NCI-H2107 (cell line): ENCODE data around the gene ETS1.

ENCODE experiments used
- DNase-seq: peaks from one replicate; lab custom pipeline; 2025; lab: John Stamatoyannopoulos, UW

The ETS1 gene, protein sequence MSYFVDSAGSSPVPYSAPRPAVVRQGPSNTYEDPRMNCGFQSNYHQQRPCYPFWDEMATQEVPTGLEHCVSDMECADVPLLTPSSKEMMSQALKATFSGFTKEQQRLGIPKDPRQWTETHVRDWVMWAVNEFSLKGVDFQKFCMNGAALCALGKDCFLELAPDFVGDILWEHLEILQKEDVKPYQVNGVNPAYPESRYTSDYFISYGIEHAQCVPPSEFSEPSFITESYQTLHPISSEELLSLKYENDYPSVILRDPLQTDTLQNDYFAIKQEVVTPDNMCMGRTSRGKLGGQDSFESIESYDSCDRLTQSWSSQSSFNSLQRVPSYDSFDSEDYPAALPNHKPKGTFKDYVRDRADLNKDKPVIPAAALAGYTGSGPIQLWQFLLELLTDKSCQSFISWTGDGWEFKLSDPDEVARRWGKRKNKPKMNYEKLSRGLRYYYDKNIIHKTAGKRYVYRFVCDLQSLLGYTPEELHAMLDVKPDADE

DNA sequence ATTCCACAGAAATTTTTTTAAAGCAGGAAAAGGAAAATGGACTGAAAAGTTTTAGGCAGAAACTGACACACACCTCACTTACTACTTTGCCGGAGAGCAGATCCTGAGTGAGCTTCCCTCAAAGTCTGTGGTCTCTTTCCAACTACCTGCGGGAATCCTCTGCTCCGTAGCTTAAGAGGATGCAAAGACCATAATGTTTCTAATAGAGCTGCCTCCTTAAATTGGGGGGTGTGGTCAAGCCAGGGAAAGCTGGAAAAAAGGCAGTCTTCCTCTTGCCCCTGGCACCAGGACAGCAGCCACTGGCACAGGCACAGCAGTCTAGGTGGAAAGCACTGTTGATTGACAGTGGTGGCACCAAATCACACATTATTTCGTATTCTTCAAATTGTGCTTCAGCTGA lies at the start of gene ETS1:
Gene ETS1 (minus strand): TSS at position 144 of the 400 bp plus-strand sequence. CDS start 14,428 bp downstream, outside the sequence.
- no peak for DNase-seq

DNA sequence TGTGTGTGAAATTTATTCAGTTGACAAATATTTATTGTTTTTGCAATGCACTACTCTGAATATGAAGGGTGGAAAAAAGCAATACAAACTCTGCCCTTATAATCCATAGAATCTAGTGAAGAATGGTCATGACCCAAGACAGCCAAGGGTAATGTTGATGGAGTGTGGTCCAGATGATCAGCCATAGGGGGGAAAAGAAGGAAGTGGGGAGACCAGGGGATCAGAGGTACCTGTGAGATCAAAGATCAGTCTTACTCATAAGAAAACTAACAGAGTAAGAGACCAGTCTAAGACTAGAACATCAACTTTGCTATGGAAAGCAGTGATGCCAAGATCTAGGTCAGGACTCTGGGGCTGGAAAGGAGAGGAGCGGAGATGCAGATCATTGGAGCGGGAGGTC lies 47.0 kb upstream of the ETS1 start:
- no peak for DNase-seq

DNA sequence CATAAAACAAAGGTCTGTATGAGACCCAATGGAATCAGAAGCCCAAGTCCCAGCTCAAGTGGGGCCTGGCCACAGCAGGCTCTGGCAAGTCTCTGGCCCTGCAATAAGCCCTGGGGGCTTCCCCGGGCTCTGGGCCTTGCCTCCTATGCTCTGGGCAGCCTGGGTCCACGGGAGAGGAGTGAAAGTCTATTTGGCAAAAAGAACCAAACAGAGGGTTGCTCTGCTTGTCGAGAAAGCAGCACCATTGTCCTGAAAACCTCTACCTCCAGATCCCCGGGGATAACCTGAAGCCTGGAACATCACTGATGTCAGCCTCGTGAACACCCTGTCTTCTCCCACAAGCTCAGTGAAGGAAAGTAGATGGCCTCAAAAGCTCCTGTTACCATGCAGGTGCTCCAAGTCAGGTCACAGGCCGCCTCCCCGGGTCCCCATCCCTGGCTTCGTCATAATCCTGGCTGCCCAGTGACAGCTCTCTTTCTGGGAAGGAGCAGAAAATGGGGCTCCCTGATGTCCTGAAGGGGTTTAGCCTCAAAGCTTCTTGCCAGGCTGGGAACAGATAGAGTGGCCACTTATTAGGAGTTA lies 46.1 kb upstream of the ETS1 start:
- DNase-seq = no peak

DNA sequence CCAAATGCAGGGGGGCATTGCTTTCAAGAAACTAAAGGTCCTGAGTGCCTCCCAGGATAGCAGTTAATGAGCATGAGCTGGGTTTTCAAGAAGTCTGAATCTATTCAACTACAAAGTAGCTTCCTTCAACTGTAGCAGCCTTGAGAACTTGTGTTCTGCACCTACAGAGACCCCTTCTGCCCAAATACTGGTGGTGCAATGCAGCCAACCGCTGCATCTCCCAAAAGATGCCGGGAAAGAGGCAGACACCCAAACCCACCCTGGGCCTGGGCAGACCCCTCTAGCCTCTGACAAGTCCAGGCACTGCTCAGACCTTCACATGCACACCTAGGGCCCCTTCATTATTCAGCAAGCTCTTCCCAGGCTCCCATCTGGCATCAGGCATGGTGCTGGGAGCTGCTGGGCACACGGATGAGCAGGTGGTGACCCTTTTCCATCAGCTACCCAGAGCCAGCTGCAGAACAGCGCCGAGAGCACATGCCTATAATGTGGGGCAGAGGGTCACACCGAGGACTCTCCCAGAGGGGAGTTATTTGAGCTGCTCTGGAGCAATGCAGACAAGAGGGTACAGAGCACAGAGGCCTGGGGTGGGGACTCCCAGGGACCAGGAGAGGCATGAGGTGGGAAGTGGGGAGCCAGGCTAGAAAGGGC lies 44.9 kb upstream of the ETS1 start:
- no peak for DNase-seq

DNA sequence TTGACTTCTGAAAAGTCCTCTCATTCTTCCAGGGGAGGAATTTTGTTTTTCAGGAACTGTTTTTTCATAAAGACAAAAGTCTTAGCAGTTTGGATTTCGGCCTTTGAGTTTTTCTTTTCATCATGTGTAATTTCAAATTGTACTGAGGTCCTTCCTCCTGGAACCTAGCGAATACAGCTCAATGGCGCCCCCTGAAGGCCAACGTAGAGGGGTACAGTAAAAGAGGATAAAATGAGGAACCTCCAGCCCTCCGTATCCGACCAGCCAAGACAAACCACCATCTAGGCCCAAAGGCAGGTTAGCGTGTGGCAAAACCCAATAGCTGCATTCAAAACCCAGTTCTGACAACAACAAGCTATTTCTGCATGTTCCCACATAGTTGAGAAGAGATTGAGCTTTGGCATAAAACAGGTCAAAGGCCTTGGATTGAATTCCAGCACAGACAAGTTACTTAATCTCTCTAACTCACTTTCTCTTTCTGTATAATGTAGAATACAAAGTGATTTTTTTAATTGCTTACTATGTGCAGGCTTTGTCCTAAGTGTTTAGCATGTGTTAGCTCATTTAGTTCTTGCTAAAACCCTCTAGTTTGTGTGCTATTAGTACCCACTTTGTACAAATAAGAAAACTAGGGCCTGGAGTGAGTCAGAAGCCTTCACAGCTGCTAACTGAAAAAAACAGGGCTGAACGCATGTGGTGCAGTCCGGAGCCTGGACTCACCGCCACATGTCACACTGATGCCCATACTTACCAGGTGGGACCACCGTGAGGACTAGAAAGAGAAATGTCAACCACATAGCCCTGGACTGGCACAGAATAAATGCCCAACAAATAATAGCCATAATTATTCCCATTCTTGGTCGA lies 43.2 kb upstream of the ETS1 start:
- DNase-seq = peak; percentile 42

DNA sequence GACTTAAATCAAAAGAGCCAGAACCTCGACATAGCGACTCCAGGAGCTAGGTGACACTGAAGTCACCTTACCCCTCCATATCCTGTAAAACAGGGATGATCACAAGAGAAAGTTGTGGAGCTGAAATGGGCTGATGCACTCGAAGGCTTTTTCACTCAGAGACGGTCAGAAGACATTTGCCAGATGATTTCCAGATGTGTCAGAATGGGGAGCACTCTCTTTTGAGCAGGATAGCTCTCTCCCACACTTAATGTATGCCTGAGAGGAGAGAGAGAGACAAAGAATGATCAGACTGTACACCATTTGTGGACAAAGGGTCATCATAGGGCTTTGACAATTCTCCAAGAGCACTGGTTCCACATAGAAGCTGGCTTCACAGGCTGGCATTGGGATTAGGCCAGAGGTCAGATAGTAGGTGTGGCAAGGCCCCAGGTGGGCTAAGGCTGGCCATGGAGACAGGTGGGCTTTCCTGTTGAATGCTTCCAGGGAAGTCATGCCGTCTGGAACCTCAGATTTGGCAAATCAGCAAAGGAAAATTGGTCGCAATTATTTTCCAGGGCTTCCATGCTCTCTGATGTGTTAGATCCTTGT lies 42.3 kb upstream of the ETS1 start:
- no peak for DNase-seq

DNA sequence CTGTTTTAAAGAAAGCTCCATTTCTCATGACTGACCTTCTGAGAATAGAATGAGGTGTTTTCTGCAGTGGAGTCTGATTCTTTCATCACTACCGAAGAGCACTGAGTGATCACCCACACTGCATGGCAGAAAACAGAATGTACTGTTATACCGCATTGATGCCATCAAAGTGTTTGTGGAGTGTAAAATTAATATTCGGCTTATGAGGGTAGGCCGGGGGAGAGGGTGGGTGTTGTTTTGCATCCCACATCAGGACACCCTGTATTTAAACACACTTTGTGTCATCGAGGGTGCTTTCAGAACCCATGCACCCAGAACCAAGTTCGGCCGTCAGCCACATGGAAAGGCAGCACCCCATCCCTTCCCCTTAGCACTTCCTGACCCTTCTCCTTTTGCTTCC lies 41.3 kb upstream of the ETS1 start:
- DNase-seq = no peak

DNA sequence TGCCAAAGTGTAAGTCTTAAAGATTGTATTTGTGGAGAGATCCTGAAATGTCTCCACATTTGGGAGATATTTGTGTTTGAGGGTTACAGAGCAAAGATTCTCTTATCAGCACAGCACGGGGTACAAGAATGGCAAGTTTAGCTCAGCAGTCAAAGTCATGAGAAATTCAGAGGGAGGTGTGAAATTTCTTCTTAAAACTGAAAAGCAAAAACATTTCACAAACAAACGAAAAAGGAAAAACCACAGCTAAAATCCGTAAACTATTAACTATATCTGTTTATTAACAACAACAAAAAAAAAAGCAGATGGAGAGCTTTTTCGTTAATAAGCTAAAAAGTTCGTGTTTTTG lies 40.9 kb upstream of the ETS1 start:
- no peak for DNase-seq

DNA sequence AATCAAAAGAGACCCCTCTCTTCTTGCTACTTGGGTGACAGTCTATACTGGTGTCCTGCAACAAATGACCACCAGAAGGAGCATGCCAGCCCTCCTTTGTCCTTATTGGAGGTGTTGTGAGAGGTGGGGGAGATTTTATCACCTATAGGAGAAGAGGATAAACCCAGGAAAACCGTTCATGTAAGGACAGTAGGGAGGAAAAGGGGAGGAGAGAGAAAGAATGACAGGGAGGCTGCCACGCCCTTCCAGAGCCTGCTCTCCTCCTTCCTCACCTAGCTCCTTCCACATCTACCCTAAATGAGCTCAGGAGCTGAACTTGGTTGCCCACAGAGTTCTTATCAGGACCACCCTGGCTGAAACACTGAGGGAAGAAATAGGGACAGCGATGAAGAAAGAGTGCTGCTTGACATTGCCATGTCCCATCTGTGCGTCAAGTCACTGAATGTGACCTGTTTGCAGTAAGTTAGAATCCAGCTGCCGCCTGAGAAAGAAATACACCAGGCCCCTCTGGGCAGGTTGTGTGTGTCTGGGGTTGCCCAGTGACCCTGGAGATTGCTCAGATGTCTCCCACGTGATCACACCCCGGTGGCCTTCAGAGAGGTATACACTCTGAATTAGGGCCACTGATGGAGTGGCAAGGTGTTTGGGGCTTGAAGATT lies 40.4 kb upstream of the ETS1 start:
- no peak for DNase-seq

DNA sequence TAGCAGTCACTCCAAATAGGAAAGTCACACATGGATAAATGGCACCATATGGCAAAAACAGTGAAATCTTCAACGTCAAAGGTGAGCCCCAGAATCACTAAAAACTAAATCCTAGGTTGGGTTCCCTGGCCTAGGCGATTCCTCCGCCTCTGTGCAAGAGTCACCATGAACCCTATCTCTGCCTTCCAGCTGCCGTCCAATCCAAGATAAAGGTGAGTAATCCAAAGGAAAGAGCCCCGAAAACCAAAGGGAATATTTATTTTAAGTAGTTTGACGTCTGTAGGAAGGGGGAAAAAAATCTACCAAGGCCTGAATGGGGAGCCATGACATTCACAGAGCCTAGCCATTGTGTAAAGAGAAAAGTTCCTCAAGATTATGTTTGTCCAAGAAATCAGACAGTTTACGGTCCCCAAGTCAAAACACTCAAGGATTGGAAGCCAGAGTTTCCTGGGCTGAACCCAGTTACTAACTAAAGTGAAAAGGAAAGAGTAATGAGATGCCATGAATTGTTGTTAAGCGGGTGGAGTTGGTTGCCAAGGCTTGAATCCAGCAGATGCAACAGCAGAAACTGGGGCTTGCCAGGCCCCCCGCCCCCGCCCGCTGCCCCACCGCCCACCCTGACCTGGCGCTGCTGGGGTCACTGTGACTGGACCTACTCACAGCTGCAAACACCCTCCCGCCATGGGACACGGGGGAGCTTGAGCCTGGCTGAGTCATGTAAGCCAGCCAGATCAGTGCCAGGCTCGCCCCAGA lies 39.7 kb upstream of the ETS1 start:
- DNase-seq = no peak

DNA sequence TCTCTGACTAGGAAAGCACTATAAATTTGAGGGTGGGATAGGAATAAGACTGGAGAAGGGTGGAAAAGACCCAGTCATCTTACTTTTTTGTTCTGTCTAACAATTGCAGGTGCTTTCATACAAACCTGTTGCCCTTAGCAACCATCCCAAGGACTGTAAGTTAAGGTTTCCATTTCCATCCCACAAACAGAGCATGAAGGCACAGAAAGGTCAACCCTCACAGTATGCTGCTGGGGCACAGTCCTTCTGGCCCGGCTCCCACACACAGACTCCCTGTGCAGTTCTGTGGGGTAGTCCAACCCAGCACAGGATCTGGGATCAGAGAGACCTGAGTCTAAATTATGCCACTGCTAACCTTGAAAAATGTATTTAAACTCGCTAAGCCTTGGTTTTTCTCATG lies 38.4 kb upstream of the ETS1 start:
- no peak for DNase-seq

DNA sequence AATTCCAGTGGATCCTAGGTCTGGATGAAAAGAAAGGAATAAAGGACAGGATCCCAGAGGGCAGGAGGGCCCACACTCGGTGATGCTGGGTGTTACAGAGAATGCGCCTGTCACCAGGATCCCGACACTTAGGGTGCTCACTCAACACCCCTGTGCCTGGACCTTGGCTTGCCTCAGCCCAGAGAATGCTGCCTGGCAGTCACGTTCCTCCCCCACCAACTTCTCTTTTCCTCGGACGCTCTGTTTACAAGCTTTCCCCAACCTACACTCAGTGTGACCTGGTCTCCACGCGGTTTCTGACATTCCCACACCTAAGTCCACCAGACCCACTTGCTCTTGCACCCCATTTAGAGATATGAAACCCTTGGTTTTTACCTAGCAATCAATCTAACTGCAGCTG lies 38.0 kb upstream of the ETS1 start:
- DNase-seq = no peak

DNA sequence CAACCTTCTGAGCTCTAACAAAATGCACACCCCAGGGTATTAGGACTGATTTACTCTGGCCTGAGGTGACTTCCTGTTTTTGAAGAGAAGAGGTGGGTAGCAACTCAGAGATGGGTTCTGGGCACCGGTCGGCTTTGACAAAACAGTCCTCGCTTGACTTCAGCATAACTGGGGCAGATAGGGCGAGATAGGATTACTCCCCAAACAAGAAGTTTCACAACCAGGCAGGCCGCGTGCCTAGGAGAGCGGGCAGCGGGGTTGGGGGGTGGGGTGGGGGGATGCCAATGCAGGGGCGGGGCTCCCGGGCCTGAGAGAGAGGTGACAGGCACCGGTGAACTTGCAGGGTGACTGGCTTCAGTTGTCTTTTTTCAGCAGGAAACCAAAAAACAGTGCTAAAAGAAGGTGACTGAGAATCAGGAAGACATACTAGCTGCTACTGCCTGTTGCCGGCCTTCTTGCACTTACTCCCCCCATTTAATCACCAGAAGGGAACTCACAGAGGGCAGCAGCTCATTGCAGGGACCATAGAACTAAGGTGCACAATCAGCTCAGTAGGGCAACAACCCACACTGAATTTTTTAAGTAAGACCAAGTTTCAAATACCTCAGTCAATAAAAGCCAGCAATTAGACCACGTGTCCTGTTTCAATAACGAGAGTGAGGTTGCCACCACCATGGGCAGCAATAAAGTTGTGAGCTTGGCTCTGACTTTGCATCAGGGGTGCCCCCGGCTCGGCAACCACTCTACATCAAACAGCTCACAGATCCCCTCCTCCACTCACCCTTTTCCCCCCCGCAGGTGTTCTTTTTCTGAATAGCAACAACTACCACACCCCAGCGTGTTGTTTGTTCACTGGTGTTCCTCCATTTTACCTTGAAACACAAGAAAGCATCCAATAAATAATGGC lies 37.2 kb upstream of the ETS1 start:
- DNase-seq = no peak

DNA sequence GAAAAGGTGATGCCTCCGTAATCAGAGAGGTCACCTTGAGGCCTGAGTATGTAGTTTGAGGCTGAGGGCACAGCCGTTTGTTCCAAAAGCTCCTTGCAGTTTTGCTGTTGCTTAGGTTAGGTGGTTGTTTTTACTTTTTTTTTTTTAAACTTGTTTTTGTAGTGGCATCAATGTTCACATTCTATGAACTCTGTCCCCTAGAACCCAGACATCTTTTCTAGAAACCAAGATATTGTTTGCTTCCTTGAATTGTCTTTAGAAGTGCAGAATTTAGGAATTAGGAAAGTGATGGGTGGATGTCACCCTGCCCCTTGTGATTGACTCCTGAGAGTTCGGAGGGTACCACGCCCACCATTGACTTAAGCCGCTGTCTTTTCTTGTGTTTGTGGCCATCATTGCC lies 35.7 kb upstream of the ETS1 start:
- DNase-seq = no peak

DNA sequence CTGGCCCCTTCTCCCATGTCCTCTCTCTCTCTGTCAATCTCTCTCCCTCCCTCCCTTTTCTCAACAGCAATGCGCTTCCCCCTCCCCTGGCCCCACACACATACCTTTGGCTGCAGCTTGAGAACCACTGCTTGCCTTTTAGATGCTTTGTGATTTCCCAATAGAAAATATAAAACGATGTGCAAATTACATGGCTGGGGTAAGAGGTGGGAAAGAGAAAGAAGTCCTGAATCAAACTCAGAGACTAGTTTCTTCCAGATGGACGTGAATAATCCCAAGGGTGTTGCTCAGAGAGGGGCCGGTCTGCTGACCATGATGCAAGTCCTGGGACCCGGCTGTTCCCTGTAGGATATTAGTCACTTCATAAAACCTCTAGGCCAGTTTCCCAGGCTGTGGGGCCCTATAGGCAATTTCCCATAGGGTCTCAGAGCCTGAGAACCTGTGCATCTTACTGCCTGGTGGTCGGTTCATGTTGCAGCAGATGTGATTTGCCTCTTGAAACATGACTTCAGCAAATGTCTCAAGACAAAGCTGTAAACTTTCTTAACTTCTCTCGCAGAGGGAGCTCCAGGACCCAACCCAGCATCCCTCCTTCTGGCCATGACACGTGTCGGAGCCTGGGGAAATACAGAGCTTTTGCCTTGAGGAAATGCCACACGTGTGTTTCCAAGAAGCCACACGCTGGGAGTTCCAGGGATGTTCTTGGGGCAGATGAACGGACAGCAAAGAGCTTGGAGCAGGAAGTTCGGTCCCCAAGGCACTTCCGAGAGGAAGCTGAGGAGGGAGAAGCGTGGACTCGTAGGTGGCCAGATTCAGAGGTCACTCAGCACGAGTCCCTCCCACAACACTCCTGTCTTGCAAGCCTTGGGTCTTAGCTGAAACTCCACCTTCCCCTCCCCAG lies 34.5 kb upstream of the ETS1 start:
- no peak for DNase-seq

DNA sequence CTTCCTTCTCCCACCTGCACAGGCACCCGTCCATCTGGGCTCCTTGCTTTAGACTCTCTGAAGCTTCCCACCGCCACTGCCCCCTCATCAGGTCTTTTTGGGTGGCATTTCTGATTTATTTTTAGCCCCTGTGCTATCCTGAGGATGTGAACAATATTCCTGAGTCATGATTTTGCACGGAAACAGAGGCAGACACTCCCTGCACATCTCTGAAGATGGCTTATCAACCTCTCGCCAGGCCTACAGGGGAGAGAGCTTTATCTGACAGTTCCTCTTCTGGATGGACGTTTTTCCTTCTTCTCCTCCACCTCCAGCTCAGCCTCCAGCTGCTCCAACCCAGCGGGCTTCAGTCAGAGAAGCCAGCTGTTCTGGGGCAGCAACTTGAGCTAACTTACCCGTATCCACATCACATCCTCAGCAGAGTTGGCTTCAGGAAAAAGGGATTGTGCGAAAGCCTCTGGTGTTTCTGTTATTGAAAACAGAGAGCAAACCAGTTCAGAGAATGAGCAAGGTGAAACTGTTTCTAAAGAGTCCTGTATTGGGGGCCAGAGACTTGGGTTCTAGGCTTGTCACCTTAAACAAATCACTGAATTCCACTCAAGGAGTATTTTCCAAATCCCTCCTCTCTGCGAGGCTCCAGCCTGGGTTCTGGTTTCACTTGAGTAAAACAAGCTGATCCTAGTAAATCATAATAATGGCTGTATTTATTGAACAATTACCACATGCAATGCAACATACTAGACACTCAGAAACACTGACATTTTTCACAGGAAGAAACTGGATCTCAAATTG lies 33.1 kb upstream of the ETS1 start:
- DNase-seq = no peak

DNA sequence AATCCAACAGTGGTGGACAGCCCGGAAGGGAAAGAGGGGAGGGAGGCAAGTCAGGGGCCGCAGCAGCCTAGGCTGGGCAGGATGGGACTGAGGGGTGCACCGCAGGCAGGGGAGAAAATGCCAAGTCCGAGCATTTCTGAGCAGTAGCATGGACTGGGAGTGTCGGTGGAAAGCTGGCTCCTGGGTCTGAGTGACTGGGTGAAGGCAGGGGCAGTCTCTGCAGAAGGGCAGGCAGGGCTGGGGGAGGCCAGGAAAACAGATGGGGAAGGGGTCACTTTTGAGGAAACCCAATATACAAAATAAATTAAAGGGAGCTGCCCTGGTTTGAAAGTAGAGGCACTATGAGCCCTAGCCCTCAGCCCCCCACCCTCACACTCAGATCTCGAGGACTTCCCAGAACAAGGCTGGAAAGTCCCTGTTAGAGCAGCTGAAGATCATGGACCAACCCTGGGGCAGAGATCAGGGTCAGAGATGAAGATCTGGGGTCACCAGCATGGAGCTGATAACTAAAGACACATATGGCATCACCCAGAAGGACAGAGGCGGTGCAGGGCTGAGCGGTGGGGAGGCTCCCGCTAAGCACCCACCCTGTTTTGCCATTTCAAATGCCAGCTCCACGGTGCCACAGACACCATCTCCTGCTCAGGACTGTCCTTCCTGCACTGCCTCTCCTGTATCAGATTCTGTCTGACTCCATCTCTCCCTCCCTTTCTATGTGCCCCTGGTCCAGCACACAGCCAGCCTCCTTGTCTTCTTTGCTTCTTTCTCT lies 32.4 kb upstream of the ETS1 start:
- no peak for DNase-seq
